NCI-H128 (cell line): ENCODE data around the gene SIGLEC11.

Experiments
- DNase-seq: peaks from one replicate; lab custom pipeline; 2025; ENCODE audit not compliant: unreplicated experiment; lab: John Stamatoyannopoulos, UW

The SIGLEC11 gene

GRCh38 chr19:49908480-49909420 lies 52.2 kb downstream of the SIGLEC11 start:
- DNase-seq, result no peak

GRCh38 chr19:49907745-49908446 lies 53.1 kb downstream of the SIGLEC11 start:
- no peak for DNase-seq

GRCh38 chr19:49906879-49907564 lies 54.0 kb downstream of the SIGLEC11 start:
- no peak for DNase-seq

- DNase-seq, result no peak
Observed at GRCh38 chr19:49904136-49904535, 56.8 kb downstream of the SIGLEC11 start.
